NB4 (cell line): ENCODE results near the gene BORCS8.
A peak's percentile ranks its signal among the peaks of the same experiment; 100 is the strongest.

ENCODE experiments used
- DNase-seq: peaks from one replicate; pipeline ENCODE4 v3.0.0; 2010; ENCODE audit warnings: low read depth
- H3K4me3 ChIP-seq: one replicate; pipeline ENCODE4 v1.5.1; 2011; ENCODE audit warnings: mild to moderate bottlenecking, low read depth, low read length, moderate library complexity
- MYC ChIP-seq: IDR thresholded peaks from 2 replicates; pipeline ENCODE4 v1.6.1; 2011; ENCODE audit warnings: low read depth, low read length
- POLR2A ChIP-seq: IDR thresholded peaks from 2 replicates; pipeline ENCODE4 v1.6.1; 2011; ENCODE audit warnings: mild to moderate bottlenecking; ENCODE audit not compliant: insufficient read length; ENCODE audit errors: extremely low read depth
- TF ChIP-seq, protein P1 (sequence below): IDR thresholded peaks from 2 replicates; pipeline ENCODE4 v1.6.1; 2011; ENCODE audit warnings: low read depth, low read length
- TF ChIP-seq, protein P2 (sequence below): IDR thresholded peaks from one replicate; pipeline ENCODE4 v1.5.1; 2012; ENCODE audit warnings: low read depth, low read length

Gene BORCS8

GRCh38 chr19:19201697-19202630 lies 10.0 kb upstream of the BORCS8 start:
- peak overlapping the region; percentile 85 for H3K4me3 ChIP-seq
- no peak for TF ChIP-seq MYC
- TF ChIP-seq POLR2A: no peak
- no peak for DNase-seq

DNA sequence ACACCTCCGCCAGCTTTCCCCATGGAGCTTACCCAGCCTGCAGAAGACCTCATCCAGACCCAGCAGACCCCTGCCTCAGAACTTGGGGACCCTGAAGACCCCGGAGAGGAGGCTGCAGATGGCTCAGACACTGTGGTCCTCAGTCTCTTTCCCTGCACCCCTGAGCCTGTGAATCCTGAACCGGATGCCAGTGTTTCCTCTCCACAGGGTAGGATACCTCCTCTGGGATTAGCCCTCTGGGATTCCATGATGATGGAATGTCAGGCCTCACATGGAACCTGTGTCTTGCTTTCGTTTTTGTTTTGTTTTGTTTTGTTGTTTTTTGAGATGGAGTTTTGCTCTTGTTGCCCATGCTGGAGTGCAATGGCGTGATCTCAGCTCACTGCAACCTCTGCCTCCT lies 2.0 kb upstream of the BORCS8 start:
- TF ChIP-seq POLR2A: no peak
- no peak for TF ChIP-seq MYC
- TF ChIP-seq, protein P1, sequence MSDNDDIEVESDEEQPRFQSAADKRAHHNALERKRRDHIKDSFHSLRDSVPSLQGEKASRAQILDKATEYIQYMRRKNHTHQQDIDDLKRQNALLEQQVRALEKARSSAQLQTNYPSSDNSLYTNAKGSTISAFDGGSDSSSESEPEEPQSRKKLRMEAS: no peak
- TF ChIP-seq, protein P2, sequence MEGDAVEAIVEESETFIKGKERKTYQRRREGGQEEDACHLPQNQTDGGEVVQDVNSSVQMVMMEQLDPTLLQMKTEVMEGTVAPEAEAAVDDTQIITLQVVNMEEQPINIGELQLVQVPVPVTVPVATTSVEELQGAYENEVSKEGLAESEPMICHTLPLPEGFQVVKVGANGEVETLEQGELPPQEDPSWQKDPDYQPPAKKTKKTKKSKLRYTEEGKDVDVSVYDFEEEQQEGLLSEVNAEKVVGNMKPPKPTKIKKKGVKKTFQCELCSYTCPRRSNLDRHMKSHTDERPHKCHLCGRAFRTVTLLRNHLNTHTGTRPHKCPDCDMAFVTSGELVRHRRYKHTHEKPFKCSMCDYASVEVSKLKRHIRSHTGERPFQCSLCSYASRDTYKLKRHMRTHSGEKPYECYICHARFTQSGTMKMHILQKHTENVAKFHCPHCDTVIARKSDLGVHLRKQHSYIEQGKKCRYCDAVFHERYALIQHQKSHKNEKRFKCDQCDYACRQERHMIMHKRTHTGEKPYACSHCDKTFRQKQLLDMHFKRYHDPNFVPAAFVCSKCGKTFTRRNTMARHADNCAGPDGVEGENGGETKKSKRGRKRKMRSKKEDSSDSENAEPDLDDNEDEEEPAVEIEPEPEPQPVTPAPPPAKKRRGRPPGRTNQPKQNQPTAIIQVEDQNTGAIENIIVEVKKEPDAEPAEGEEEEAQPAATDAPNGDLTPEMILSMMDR: no peak
- no peak for DNase-seq
- H3K4me3 ChIP-seq: peak overlapping the region; percentile 96

DNA sequence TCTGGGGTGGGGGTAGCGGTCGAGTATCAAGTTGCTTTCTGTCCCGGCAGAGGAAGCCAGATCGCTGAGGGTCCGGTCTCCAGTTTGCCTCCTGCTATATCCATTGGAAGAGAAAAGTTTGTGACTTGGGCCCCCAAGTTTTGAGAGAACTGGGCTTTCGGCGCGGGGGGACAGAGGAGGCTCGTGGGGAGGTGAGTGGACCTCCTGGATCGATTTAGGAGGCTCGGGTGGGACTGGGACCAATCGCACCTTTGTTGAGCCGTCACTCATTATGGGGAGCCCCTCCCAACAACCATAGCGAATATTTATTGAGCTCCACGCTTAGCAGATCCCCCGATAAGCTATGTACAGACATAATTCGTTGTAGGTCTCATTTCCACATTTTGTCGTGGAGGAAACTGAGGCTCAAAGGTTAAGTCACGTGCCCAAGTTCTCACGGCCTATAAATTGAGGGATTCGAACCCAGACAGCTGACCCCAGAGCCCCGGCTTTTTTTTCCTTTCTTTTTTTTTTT lies 1.0 kb upstream of the BORCS8 start:
- TF ChIP-seq POLR2A (peak; percentile 66), MYC (peak; percentile 27)
- TF ChIP-seq, protein P2: no peak
- TF ChIP-seq, protein P1: 0 out of 2 replicates have a peak, but pooled peaks have one; percentile 20
- peak overlapping the region; percentile 96 for H3K4me3 ChIP-seq
- DNase-seq: no peak

DNA sequence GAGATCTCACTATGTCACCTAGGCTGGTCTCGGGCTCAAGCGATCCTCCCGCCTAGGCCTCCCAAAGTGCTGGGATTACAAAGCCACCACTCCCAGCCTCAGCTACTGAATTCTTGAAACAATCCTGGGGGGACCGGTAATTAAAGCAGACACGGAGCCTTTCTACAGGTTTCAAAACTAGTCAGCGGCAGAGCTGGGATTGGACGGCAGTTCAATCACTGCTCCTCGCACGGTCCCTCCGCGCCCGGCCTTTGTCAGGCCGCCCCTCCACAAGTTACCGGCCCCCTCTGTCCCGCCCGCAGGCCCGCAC lies 229 bp downstream of the BORCS8 start:
- TF ChIP-seq, protein P1: no peak
- no peak for DNase-seq
- peak overlapping the region; percentile 97 for H3K4me3 ChIP-seq

DNA sequence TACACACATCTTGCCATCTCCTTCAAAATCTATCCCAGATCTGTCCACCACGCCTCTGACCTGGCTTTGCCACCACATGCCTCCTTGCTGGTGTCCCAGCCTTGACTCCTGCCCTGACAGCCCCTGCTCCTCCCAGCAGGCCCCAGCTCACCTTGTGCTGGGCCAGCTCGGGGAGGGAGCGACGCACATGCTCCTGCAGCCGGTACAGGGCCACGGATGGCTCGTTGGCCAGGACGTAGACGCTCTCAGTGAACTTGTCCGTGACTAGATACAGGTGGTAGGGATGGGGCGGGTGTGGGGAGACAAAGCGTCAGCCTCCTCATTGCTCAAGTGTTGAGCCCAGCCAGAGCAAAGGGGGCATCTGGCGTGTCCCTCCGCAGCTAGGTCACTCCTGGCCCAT lies 5.2 kb downstream of the BORCS8 start:
- no peak for DNase-seq
- H3K4me3 ChIP-seq: no peak overlapping the region
- TF ChIP-seq POLR2A (no peak), MYC (no peak)
- TF ChIP-seq, protein P2: no peak
- TF ChIP-seq, protein P1: no peak

- DNase-seq: peak; percentile 81
- no peak overlapping the region for H3K4me3 ChIP-seq
- TF ChIP-seq, protein P1: no peak
- TF ChIP-seq, protein P2: peak; percentile 52
Measured at GRCh38 chr19:19185853-19186740, 5.9 kb downstream of the BORCS8 start.
